Upper lobe of left lung (tissue), 4 donors: ENCODE measurements around the gene HGD.

Experiments
- EP300 ChIP-seq, 4 donors: sonication (generic); formaldehyde crosslinking; IDR thresholded peaks; one replicate each; pipeline ENCODE4 v1.5.1; 2017; ENCODE audit warnings: antibody characterized with exemption in 4 of 4, control low read depth in 2 of 4
- POLR2A ChIP-seq, 4 donors: fragments of 450-650 bp; IDR thresholded peaks; one replicate each; pipeline ENCODE4 v1.5.1; 2016 to 2017; ENCODE audit warnings: antibody characterized with exemption in 4 of 4, mild to moderate bottlenecking in 2 of 4
- POLR2AphosphoS5 ChIP-seq, 2 donors: sonication (generic); formaldehyde crosslinking; IDR thresholded peaks; one replicate each; pipeline ENCODE4 v1.5.1; 2017; ENCODE audit warnings: antibody characterized with exemption in 2 of 2
- TF ChIP-seq, protein P1 (sequence below), 6 experiments: fragments of 450-650 bp in 4 of 6; fragments of 200-600 bp in 2 of 6; sonication (generic) in 2 of 6; IDR thresholded peaks; one replicate each; pipeline ENCODE4 v1.5.1; 2016 to 2019; ENCODE audit warnings: antibody characterized with exemption in 6 of 6

GRCh38 chr3:120659285-120659684, 22.8 kb downstream of the HGD start:
- TF ChIP-seq, protein P1, sequence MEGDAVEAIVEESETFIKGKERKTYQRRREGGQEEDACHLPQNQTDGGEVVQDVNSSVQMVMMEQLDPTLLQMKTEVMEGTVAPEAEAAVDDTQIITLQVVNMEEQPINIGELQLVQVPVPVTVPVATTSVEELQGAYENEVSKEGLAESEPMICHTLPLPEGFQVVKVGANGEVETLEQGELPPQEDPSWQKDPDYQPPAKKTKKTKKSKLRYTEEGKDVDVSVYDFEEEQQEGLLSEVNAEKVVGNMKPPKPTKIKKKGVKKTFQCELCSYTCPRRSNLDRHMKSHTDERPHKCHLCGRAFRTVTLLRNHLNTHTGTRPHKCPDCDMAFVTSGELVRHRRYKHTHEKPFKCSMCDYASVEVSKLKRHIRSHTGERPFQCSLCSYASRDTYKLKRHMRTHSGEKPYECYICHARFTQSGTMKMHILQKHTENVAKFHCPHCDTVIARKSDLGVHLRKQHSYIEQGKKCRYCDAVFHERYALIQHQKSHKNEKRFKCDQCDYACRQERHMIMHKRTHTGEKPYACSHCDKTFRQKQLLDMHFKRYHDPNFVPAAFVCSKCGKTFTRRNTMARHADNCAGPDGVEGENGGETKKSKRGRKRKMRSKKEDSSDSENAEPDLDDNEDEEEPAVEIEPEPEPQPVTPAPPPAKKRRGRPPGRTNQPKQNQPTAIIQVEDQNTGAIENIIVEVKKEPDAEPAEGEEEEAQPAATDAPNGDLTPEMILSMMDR (IDR thresholded peaks at IDR 0.05) = no peak
- TF ChIP-seq POLR2A (IDR thresholded peaks at IDR 0.05) (no peak), POLR2AphosphoS5 (IDR thresholded peaks at IDR 0.05) (no peak), EP300 (IDR thresholded peaks at IDR 0.05) (no peak)
